ENCODE data around the gene NFYC.

The NFYC gene

DNA sequence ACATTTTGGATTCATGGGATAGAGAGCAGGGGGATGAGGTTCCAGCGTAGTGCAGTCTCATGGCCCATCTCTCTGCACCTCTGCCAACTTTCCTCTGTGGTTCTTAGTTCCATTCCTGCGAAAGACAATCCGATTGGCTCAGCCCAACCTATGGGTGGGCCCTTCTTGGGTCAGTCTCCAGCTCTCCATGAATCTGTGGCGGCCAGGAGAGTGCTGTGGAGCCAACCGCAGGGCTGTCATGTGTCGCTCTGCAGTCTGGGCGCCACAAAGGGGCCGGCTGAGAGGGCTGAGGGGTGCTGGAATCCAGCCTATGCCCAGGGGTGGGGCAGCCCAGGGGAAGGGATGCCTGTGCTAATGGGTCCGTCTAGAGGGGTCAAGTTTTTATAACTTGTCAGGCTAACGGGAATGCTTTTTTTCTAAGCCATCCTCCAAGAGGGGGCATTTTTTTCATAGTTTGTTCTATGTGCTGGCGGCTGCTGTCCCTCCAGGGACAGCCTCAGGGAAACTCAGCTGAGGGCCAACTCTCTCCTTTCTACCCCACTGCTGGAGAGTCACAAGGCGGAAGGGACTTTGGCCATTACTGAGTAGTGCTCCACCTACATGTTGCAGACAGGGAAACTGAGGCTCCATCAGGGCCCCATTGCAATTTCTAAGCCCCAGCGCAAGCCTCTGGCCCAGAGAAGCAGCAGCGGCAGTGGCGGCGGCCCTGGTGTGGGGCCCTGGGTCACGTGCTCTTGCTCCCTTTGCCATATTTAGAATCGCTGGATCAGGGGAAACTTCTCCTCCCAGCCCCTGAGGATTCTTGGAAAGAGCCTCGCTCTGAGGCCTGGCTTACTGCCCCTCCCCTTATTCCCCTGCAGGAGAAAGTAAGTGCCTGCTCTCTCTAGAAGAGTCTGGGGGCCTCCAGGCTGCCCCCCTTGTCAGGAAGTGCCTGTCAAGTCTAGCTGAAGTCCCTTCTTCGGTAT is 115.5 kb downstream of the NFYC start:
- no peak for FAIRE-seq
- TF ChIP-seq TAF1 (IDR thresholded peaks at IDR 0.05; ENCODE audit: low read depth, low read length), result no peak
- no peak for TF ChIP-seq POU2F2 (IDR thresholded peaks at IDR 0.05; ENCODE audit: low read depth, low read length)
- no peak for TF ChIP-seq PAX5 (IDR thresholded peaks at IDR 0.05; ENCODE audit: insufficient read depth, low read length, severe bottlenecking)
- no peak for TF ChIP-seq SPI1 (IDR thresholded peaks at IDR 0.05; ENCODE audit: low read depth, low read length)
- TF ChIP-seq POLR2AphosphoS5 (IDR thresholded peaks at IDR 0.05; ENCODE audit: low read depth, low read length), result no peak
- TF ChIP-seq POLR2A (IDR thresholded peaks at IDR 0.05; ENCODE audit: low read depth, low read length), result no peak
- DNase-seq (ENCODE audit: insufficient read length, low spot score), result no peak

DNA sequence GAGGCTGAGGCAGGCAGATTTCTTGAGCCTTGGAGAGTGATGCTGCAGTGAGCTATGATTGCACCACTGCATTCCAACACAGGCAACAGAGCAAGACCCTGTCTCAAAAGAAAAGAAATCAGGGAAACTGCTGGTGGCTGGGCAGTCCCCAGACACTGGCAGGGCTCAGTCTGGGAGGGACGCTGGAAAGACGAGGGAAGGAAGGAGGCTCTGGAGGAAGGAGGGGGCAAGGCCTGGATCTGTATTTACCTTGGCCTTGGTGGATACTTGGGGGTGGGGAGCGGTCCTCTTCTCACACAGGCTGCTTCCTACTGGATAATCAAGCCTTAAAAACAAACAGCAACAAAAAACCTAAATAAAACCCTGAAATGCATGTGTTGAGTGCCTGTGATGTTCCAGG is 116.5 kb downstream of the NFYC start:
- DNase-seq (ENCODE audit: insufficient read length, low spot score), result no peak
- FAIRE-seq, result no peak

GRCh38 chr1:40808444-40808843 is 116.9 kb downstream of the NFYC start:
- no peak for FAIRE-seq
- no peak for TF ChIP-seq PAX5 (IDR thresholded peaks at IDR 0.05; ENCODE audit: insufficient read depth, low read length, severe bottlenecking)
- TF ChIP-seq POU2F2 (IDR thresholded peaks at IDR 0.05; ENCODE audit: low read depth, low read length), result no peak
- no peak for TF ChIP-seq POLR2A (IDR thresholded peaks at IDR 0.05; ENCODE audit: low read depth, low read length)
- no peak for TF ChIP-seq SPI1 (IDR thresholded peaks at IDR 0.05; ENCODE audit: low read depth, low read length)
- no peak for TF ChIP-seq TAF1 (IDR thresholded peaks at IDR 0.05; ENCODE audit: low read depth, low read length)
- no peak for TF ChIP-seq POLR2AphosphoS5 (IDR thresholded peaks at IDR 0.05; ENCODE audit: low read depth, low read length)
- no peak for DNase-seq (ENCODE audit: insufficient read length, low spot score)

More for the DNA sequence above, 116.5 kb downstream of the NFYC start:
- no peak for TF ChIP-seq TAF1 (IDR thresholded peaks at IDR 0.05; ENCODE audit: low read depth, low read length)
- no peak for TF ChIP-seq POU2F2 (IDR thresholded peaks at IDR 0.05; ENCODE audit: low read depth, low read length)
- no peak for TF ChIP-seq POLR2A (IDR thresholded peaks at IDR 0.05; ENCODE audit: low read depth, low read length)
- TF ChIP-seq POLR2AphosphoS5 (IDR thresholded peaks at IDR 0.05; ENCODE audit: low read depth, low read length), result no peak
- TF ChIP-seq SPI1 (IDR thresholded peaks at IDR 0.05; ENCODE audit: low read depth, low read length), result no peak
- TF ChIP-seq PAX5 (IDR thresholded peaks at IDR 0.05; ENCODE audit: insufficient read depth, low read length, severe bottlenecking), result no peak

DNA sequence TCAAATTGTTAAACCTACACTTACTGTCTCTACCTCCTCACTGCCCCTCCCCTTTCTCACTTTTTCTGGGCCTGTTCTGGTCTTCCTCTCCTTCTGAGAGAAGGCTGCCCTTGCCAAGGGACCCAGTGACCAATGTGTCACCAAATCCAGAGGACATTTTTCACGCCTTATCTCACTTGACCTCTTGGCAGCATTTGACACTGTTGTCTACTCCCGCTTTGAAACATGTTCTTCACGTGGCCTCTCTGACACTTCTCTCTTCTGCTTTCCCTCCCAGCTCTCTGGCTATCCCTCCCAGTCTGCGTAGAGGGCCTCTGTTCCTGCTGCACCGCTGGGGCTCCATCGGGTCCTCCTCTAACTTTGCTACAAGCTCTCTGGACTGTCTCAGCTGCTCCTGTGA is 117.4 kb downstream of the NFYC start:
- FAIRE-seq (peak; percentile 38), DNase-seq (ENCODE audit: insufficient read length, low spot score) (no peak)
- no peak; the same call in 1 of the 2 replicates for TF ChIP-seq SPI1 (IDR thresholded peaks at IDR 0.05; ENCODE audit: low read depth, low read length)
- no peak for TF ChIP-seq POLR2A (IDR thresholded peaks at IDR 0.05; ENCODE audit: low read depth, low read length)
- TF ChIP-seq POU2F2 (IDR thresholded peaks at IDR 0.05; ENCODE audit: low read depth, low read length), result no peak
- no peak for TF ChIP-seq POLR2AphosphoS5 (IDR thresholded peaks at IDR 0.05; ENCODE audit: low read depth, low read length)
- TF ChIP-seq PAX5 (IDR thresholded peaks at IDR 0.05; ENCODE audit: insufficient read depth, low read length, severe bottlenecking), result no peak
- no peak for TF ChIP-seq TAF1 (IDR thresholded peaks at IDR 0.05; ENCODE audit: low read depth, low read length)

DNA sequence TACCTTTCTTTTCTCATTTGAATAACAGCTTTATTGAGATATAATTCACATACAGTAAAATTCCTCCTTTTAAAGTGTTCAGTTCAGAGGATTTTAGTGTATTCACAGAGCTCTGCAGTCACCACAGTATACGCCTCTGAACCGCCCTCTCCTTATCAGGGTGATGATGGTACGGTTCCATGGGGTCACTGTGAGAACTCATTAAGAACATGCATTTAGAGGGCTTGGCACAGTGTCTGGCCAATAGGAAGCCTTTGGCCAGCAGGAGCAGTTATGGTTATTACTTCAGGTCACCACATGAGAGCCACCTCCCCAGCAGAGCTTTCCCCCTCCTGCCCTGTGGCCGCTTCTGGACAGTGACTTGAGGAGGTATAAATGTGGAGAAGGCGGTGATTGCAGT is 119.4 kb downstream of the NFYC start:
- no peak for FAIRE-seq
- DNase-seq (ENCODE audit: insufficient read length, low spot score), result no peak
- TF ChIP-seq POU2F2 (IDR thresholded peaks at IDR 0.05; ENCODE audit: low read depth, low read length), result no peak
- TF ChIP-seq POLR2AphosphoS5 (IDR thresholded peaks at IDR 0.05; ENCODE audit: low read depth, low read length), result no peak
- TF ChIP-seq POLR2A (IDR thresholded peaks at IDR 0.05; ENCODE audit: low read depth, low read length), result no peak
- TF ChIP-seq TAF1 (IDR thresholded peaks at IDR 0.05; ENCODE audit: low read depth, low read length), result no peak
- no peak for TF ChIP-seq SPI1 (IDR thresholded peaks at IDR 0.05; ENCODE audit: low read depth, low read length)
- no peak for TF ChIP-seq PAX5 (IDR thresholded peaks at IDR 0.05; ENCODE audit: insufficient read depth, low read length, severe bottlenecking)

DNA sequence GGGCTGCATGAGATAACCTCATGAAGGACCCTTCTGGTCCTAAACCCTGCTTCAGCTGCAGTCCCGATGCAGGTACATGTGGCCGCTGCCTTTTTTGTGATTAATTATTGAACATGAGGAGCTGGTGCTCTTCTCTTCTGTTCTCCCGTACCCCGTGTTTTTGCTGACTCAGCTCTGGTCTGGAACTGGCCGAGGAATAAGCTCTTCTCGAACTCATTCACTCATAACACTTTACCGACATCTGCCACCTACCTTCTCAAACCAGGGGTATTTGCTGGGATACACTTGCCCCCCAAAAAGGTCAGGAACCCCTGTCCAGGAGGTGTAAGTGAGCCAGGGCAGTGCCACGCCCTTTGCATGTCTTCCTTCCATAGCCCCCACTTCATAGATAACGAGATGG is 123.9 kb downstream of the NFYC start:
- no peak for FAIRE-seq
- no peak for DNase-seq (ENCODE audit: insufficient read length, low spot score)
- TF ChIP-seq PAX5 (IDR thresholded peaks at IDR 0.05; ENCODE audit: insufficient read depth, low read length, severe bottlenecking) (no peak), POU2F2 (IDR thresholded peaks at IDR 0.05; ENCODE audit: low read depth, low read length) (no peak), TAF1 (IDR thresholded peaks at IDR 0.05; ENCODE audit: low read depth, low read length) (no peak), POLR2A (IDR thresholded peaks at IDR 0.05; ENCODE audit: low read depth, low read length) (no peak), POLR2AphosphoS5 (IDR thresholded peaks at IDR 0.05; ENCODE audit: low read depth, low read length) (no peak)

DNA sequence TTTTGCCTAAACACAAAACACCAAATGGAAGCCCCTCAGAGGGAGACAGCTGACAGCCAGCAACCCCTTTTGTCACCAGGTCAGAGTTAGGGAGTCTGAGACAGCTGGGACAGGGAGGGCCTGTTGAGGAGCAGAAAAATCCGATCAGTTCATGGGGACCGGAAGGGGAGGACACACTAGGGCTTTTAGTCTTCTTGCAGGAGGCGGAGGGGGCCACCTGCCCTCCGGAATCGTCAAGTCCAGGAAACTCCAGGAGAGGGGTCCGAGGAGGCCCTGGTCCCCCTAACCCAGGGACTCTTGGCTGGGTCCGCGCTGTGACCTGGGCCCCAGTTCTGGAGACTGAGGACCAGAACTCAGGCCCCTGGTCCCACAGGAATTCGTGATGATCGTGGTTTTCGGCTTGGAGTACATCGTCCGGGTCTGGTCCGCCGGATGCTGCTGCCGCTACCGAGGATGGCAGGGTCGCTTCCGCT is 126.3 kb downstream of the NFYC start:
- no peak for DNase-seq (ENCODE audit: insufficient read length, low spot score)
- FAIRE-seq, result no peak
- TF ChIP-seq SPI1 (IDR thresholded peaks at IDR 0.05; ENCODE audit: low read depth, low read length), result no peak
- no peak for TF ChIP-seq POU2F2 (IDR thresholded peaks at IDR 0.05; ENCODE audit: low read depth, low read length)
- no peak for TF ChIP-seq TAF1 (IDR thresholded peaks at IDR 0.05; ENCODE audit: low read depth, low read length)
- no peak for TF ChIP-seq POLR2A (IDR thresholded peaks at IDR 0.05; ENCODE audit: low read depth, low read length)
- no peak for TF ChIP-seq POLR2AphosphoS5 (IDR thresholded peaks at IDR 0.05; ENCODE audit: low read depth, low read length)
- no peak for TF ChIP-seq PAX5 (IDR thresholded peaks at IDR 0.05; ENCODE audit: insufficient read depth, low read length, severe bottlenecking)

GRCh38 chr1:40818264-40818961 is 126.9 kb downstream of the NFYC start:
- peak; percentile 84 for FAIRE-seq
- TF ChIP-seq SPI1 (IDR thresholded peaks at IDR 0.05; ENCODE audit: low read depth, low read length) (no peak), TAF1 (IDR thresholded peaks at IDR 0.05; ENCODE audit: low read depth, low read length) (no peak), POU2F2 (IDR thresholded peaks at IDR 0.05; ENCODE audit: low read depth, low read length) (no peak), POLR2A (IDR thresholded peaks at IDR 0.05; ENCODE audit: low read depth, low read length) (no peak), POLR2AphosphoS5 (IDR thresholded peaks at IDR 0.05; ENCODE audit: low read depth, low read length) (no peak), PAX5 (IDR thresholded peaks at IDR 0.05; ENCODE audit: insufficient read depth, low read length, severe bottlenecking) (no peak)
- DNase-seq (ENCODE audit: insufficient read length, low spot score), result peak; percentile 85

DNA sequence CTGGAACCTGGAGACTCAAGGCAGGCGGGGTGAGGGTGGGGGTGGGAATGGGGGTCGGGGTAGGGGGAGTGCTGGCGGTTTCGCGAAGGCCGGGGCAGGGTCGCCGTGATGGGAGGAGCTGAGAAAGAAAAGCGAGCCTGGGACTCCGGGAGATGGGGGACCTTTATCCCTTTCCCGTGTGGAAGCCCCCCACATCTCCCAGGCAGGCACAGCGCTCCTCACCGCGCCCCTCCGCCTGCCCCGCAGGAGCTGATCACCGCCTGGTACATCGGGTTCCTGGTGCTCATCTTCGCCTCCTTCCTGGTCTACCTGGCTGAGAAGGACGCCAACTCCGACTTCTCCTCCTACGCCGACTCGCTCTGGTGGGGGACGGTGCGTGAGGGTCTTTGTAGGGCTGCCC is 127.6 kb downstream of the NFYC start:
- FAIRE-seq, result no peak

More for the DNA sequence above, 127.6 kb downstream of the NFYC start:
- DNase-seq (ENCODE audit: insufficient read length, low spot score), result no peak
- TF ChIP-seq TAF1 (IDR thresholded peaks at IDR 0.05; ENCODE audit: low read depth, low read length) (no peak), POLR2AphosphoS5 (IDR thresholded peaks at IDR 0.05; ENCODE audit: low read depth, low read length) (no peak), SPI1 (IDR thresholded peaks at IDR 0.05; ENCODE audit: low read depth, low read length) (no peak), POU2F2 (IDR thresholded peaks at IDR 0.05; ENCODE audit: low read depth, low read length) (no peak), PAX5 (IDR thresholded peaks at IDR 0.05; ENCODE audit: insufficient read depth, low read length, severe bottlenecking) (no peak)
